ENCODE data around the gene TTC39C.

DNA sequence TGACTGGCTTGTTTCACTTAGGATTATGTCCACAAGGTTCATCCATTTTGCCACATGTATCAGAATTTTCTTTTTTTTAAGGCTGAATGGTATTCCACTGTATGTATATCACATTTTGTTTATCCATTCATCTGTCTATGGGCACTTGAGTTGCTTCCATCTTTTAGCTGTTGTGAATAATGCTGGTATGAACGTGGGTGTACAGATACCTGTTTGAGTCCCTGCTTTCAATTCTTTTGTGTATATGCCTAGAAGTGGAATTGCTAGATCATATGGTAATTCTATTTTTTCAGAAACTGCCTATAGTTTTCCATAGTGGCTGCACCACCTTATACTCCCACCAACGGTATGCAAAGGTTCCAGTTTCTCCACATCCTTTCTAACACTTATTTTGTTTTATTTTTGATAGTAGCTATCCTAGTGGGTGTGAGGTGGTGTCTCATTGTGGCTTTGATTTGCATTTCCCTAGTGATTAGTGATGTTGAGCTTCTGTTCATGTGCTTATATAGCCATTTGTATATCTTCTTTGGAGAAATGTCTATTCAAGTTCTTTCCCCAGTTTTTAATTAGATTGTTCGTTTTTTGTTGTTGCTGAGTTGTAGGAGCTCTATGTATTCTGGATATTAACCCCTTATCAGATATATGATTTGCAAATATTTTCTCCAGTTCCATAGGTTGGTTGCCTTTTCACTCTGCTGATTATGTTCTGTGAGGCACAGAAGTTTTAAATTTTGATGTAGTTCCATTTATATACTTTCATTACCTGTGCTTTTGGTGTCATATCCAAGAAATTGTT, 40.7 kb downstream of the TTC39C start:
- TF ChIP-seq POLR2AphosphoS5 (IDR thresholded peaks at IDR 0.05; ENCODE audit: low read depth, low read length), result no peak
- TF ChIP-seq POLR2A (IDR thresholded peaks at IDR 0.05; ENCODE audit: low read depth, low read length), result no peak

All from GM12892 (cell line).